ENCODE measurements around the gene PDE11A. TPM values are rescaled to one million over a fixed set of nuclear protein-coding genes. Genes with fewer than 3 reads are reported as not detected.

Gene PDE11A
- total RNA-seq, 1 donor from 2014 or later: 1.2 TPM

DNA sequence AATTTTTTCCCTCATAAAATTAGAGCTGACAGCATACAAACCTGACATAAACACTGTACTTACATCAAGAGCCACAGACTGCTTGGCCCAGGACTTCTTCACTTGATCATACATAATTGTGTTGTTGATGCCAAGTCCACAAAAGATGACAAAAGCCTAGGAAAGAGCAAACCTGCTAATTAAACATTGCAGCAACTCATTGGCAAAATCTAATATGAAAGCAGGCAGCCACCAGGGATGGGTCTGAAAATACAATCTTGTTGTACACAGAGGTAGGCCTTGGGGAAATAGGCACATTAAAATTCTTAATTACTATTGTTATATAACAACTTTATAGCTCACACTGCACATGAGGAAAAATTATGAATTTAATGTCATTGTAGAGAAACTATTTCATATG lies 255.8 kb downstream of the PDE11A start:
- no peak for DNase-seq (ENCODE audit: low read depth)
- H3K4me3 ChIP-seq (ENCODE audit: low read depth, low read length): no peak overlapping the region
- TF ChIP-seq CTCF (conservative IDR thresholded peaks at IDR 0.05; ENCODE audit: low read depth, low read length): no peak

GRCh38 chr2:177812713-177813396 lies 259.7 kb downstream of the PDE11A start:
- H3K4me3 ChIP-seq (ENCODE audit: low read depth, low read length): no peak overlapping the region
- no peak for TF ChIP-seq CTCF (conservative IDR thresholded peaks at IDR 0.05; ENCODE audit: low read depth, low read length)
- no peak for DNase-seq (ENCODE audit: low read depth)

DNA sequence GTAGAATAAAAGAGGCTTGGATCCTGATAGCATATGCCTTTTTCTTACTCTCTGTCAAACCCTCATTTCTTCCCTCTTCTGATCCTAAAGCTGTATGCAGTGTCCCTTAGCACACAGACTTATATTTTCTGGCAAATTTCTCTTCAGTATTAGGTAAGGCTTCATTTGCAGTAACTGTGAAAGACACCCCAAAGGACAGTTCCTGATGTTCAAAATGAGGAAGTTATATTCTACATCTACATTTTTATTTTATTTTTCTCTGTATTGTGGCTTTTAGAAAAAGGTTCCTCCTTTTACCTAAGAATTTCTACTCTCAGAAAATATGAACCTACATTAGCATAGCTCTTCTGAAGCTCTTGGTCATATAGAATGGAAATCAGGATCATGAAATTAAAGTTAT lies 261.7 kb downstream of the PDE11A start:
- no peak overlapping the region for H3K4me3 ChIP-seq (ENCODE audit: low read depth, low read length)
- no peak for TF ChIP-seq CTCF (conservative IDR thresholded peaks at IDR 0.05; ENCODE audit: low read depth, low read length)
- DNase-seq (ENCODE audit: low read depth): no peak

GRCh38 chr2:177808984-177809809 lies 263.4 kb downstream of the PDE11A start:
- no peak for TF ChIP-seq CTCF (conservative IDR thresholded peaks at IDR 0.05; ENCODE audit: low read depth, low read length)
- no peak overlapping the region for H3K4me3 ChIP-seq (ENCODE audit: low read depth, low read length)
- no peak for DNase-seq (ENCODE audit: low read depth)

GRCh38 chr2:177806025-177806424 lies 266.6 kb downstream of the PDE11A start:
- no peak overlapping the region for H3K4me3 ChIP-seq (ENCODE audit: low read depth, low read length)
- no peak for TF ChIP-seq CTCF (conservative IDR thresholded peaks at IDR 0.05; ENCODE audit: low read depth, low read length)
- no peak for DNase-seq (ENCODE audit: low read depth)

DNA sequence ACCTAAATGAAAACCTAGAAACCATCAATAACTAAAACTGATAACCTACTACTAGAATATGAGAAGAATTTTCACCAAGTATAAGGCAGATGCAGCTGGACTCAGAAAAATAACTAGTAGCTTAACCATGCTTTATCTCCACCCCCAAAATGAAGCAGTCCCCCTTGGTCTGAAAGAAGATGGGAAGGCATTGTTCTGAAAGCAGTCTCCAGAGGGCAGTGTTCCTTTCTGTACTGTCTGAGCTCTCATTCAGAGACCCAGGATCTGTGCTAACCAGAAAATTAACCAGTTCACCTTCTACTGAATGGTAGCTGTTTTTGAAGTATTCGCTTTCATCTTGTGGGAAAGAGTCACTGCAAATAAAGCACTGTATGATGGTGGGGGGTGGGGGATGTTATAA lies 273.0 kb downstream of the PDE11A start:
- DNase-seq (ENCODE audit: low read depth): no peak

More for the DNA sequence above, 273.0 kb downstream of the PDE11A start:
- no peak overlapping the region for H3K4me3 ChIP-seq (ENCODE audit: low read depth, low read length)
- TF ChIP-seq CTCF (conservative IDR thresholded peaks at IDR 0.05; ENCODE audit: low read depth, low read length): peak; percentile 83

Measured in epithelial cell of proximal tubule (primary cell).